ENCODE data around the gene RAB32. TPM values are rescaled to one million over a fixed set of nuclear protein-coding genes. Genes with fewer than 3 reads are reported as not detected.

The RAB32 gene
- total RNA-seq, 3 donors from 2014 or later: 28.7 to 39.9 (median 30.6) TPM

- Histone ChIP-seq H3K4me3 (no peak overlapping the region), H3K4me1 (ENCODE audit: low read depth) (peaks cover 18% of the 10 kb centered on the region), H3K9me3 (no peaks in the 10 kb centered on the region), H3K36me3 (ENCODE audit: low read depth) (no peaks in the 10 kb centered on the region)
- TF ChIP-seq, protein P1, sequence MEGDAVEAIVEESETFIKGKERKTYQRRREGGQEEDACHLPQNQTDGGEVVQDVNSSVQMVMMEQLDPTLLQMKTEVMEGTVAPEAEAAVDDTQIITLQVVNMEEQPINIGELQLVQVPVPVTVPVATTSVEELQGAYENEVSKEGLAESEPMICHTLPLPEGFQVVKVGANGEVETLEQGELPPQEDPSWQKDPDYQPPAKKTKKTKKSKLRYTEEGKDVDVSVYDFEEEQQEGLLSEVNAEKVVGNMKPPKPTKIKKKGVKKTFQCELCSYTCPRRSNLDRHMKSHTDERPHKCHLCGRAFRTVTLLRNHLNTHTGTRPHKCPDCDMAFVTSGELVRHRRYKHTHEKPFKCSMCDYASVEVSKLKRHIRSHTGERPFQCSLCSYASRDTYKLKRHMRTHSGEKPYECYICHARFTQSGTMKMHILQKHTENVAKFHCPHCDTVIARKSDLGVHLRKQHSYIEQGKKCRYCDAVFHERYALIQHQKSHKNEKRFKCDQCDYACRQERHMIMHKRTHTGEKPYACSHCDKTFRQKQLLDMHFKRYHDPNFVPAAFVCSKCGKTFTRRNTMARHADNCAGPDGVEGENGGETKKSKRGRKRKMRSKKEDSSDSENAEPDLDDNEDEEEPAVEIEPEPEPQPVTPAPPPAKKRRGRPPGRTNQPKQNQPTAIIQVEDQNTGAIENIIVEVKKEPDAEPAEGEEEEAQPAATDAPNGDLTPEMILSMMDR (IDR thresholded peaks at IDR 0.05): no peak
- no peak for DNase-seq
- ATAC-seq: no peak
- intact Hi-C loops (cut with DNase I, micrococcal nuclease): no loop called here
Measured at GRCh38 chr6:146546443-146547043, 2.9 kb downstream of the RAB32 start.

- peaks cover 18% of the 10 kb centered on the region for H3K4me1 ChIP-seq (ENCODE audit: low read depth)
- DNase-seq (no peak), ATAC-seq (no peak)
- intact Hi-C loops (cut with DNase I, micrococcal nuclease): no loop called here
- no peak overlapping the region for H3K4me3 ChIP-seq
- H3K9me3 ChIP-seq: no peaks in the 10 kb centered on the region
- TF ChIP-seq, protein P1 (IDR thresholded peaks at IDR 0.05): no peak
- H3K36me3 ChIP-seq (ENCODE audit: low read depth): no peaks in the 10 kb centered on the region
Measured at GRCh38 chr6:146547889-146548288, 4.3 kb downstream of the RAB32 start.

DNA sequence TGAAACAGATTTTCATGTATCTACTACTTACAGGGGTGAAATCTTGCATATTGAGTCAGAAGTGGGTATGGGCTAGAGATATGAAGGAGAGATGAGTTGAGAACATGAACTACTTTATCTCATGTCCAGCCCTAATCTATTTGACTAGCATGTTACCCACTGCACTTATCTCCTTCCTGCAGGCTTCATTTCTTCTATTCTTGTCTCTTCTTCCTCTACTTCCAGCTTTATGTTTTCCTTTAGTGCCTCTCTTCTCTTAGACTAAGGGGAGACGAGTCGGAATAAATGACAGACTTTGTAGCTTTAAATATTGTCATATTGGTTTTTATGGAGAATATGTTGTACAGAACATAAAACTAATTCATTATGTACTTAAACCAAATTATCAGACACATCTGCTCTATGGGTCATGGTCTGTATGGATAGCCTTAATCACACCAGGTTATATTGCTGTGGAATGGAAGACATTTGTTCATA, 5.3 kb downstream of the RAB32 start:
- ATAC-seq: no peak
- intact Hi-C loops (cut with DNase I, micrococcal nuclease): no loop called here

DNA sequence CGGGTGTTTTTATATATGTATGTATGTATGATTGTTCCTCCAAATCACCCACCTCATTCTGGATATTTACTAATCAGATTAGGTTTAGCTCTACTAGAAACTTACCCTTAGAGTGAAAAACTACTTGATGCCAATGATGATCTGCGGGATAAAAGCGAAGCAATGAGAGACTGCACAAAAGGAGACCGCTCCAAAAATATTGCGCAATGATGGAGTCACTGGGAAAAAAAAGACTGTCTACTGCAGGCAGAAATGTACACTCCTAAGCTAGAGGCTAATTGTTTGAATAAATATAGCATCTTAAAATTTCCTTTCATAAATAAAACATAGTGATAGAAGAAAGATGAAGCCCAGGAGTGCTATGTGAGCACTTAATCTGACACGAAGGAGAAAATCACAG, 7.3 kb downstream of the RAB32 start:
- H3K36me3 ChIP-seq (ENCODE audit: low read depth): no peaks in the 10 kb centered on the region
- H3K4me3 ChIP-seq: no peak overlapping the region
- H3K4me1 ChIP-seq (ENCODE audit: low read depth): peaks cover 10% of the 10 kb centered on the region
- DNase-seq (no peak), ATAC-seq (no peak)
- TF ChIP-seq, protein P1 (IDR thresholded peaks at IDR 0.05): no peak
- intact Hi-C loops (cut with DNase I, micrococcal nuclease): no loop called here
- H3K9me3 ChIP-seq: no peaks in the 10 kb centered on the region

More for the DNA sequence above, 5.3 kb downstream of the RAB32 start:
- Histone ChIP-seq H3K4me1 (ENCODE audit: low read depth) (peaks cover 18% of the 10 kb centered on the region), H3K4me3 (no peak overlapping the region), H3K36me3 (ENCODE audit: low read depth) (no peaks in the 10 kb centered on the region), H3K9me3 (no peaks in the 10 kb centered on the region)
- TF ChIP-seq, protein P1 (IDR thresholded peaks at IDR 0.05): no peak
- DNase-seq: no peak

DNA sequence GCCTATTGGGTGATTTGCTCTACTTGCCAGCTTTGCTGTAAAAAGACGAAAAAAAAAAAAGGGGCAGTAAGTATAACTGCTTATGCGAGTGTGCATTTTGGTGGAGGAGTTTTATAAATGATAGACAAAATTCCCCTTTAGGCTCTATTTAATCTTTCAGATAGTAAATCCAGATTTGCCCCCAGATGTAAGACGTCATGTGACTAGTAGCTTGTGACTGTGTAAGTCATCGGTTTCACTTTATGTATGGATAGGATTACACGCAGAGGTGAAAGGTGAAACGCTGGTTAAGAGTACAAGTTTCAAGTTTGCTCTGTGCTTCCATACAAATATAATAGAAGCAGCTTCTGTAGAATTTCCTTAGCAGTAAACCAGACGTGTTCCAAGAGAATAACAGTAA, 7.9 kb downstream of the RAB32 start:
- intact Hi-C loops (cut with DNase I, micrococcal nuclease): no loop called here
- ATAC-seq: no peak
- Histone ChIP-seq H3K4me1 (ENCODE audit: low read depth) (peaks cover 10% of the 10 kb centered on the region), H3K4me3 (no peak overlapping the region), H3K9me3 (no peaks in the 10 kb centered on the region), H3K36me3 (ENCODE audit: low read depth) (no peaks in the 10 kb centered on the region)
- no peak for DNase-seq
- TF ChIP-seq, protein P1 (IDR thresholded peaks at IDR 0.05): no peak

Measured in mucosa of descending colon (tissue), 3 donors.